Panc1 (cell line): ENCODE measurements around the gene RNF6. TPM values are rescaled to one million over a fixed set of nuclear protein-coding genes. Genes with fewer than 3 reads are reported as not detected.

ENCODE experiments used
- ATAC-seq: fragments of 200-7000 bp; cut with Tn5 transposase; 2 replicates; pipeline ENCODE4 v1.9.1; 2020; ENCODE audit warnings: mild to moderate bottlenecking, moderate library complexity
- BruUV-seq: library from RNA; stranded (reverse); fragments of 400-500 nt; replicated peaks from 2 replicates; lab custom pipeline; 2021; lab: Mats Ljungman, UMichigan
- CTCF ChIA-PET: fragments of 300-600 bp; sonication (Branson Sonifier 250); formaldehyde crosslinking; loops from one replicate; lab custom pipeline; 2022; ENCODE audit warnings: antibody characterized with exemption; lab: Charles Lee
- POLR2A ChIA-PET: fragments of 300-600 bp; sonication (Branson Sonifier 250); formaldehyde crosslinking; loops from one replicate; lab custom pipeline; 2022; ENCODE audit warnings: antibody characterized with exemption; lab: Charles Lee
- DNase-seq: peaks from one replicate; pipeline ENCODE4 v3.0.0-alpha.2; 2010; ENCODE audit warnings: low read depth, low spot score
- H3K27ac ChIP-seq: 2 replicates; pipeline ENCODE4 v1.5.1; 2011; ENCODE audit warnings: mild to moderate bottlenecking, low read length, inconsistent platforms
- H3K27me3 ChIP-seq: fragments of 200-500 bp; sonication (Bioruptor generic); 2 replicates; pipeline ENCODE4 v1.6.0; 2014; ENCODE audit warnings: low read length, inconsistent platforms; ENCODE audit not compliant: control insufficient read depth, insufficient read depth
- H3K36me3 ChIP-seq: fragments of 200-500 bp; sonication (Bioruptor generic); 2 replicates; pipeline ENCODE4 v1.5.1; 2014; ENCODE audit warnings: inconsistent platforms, mild to moderate bottlenecking, low read length, moderate library complexity; ENCODE audit not compliant: control insufficient read depth, insufficient read depth
- H3K4me1 ChIP-seq: 2 replicates; pipeline ENCODE4 v1.5.1; 2011; ENCODE audit warnings: inconsistent platforms, mild to moderate bottlenecking, low read length, moderate library complexity; ENCODE audit not compliant: control insufficient read depth, insufficient read depth
- H3K4me3 ChIP-seq, 2 experiments: 2 replicates each; pipeline ENCODE4 v1.5.1; 2011 to 2012; ENCODE audit warnings: low read depth in 2 of 2, low read length in 2 of 2, mild to moderate bottlenecking in 2 of 2, inconsistent platforms in 1 of 2, moderate library complexity in 1 of 2
- H3K9me3 ChIP-seq: fragments of 200-500 bp; sonication (Bioruptor generic); 2 replicates; pipeline ENCODE4 v1.5.1; 2014; ENCODE audit warnings: low read depth, mild to moderate bottlenecking, inconsistent platforms, low read length, moderate library complexity; ENCODE audit not compliant: control insufficient read depth, insufficient read depth
- CTCF ChIP-seq: fragments of 450-650 bp; IDR thresholded peaks from 2 replicates; pipeline ENCODE4 v1.5.1; 2017; ENCODE audit warnings: mild to moderate bottlenecking
- POLR2AphosphoS5 ChIP-seq: IDR thresholded peaks from 2 replicates; pipeline ENCODE4 v1.6.1; 2012; ENCODE audit warnings: mild to moderate bottlenecking, low read depth, low read length, moderate library complexity
- SIN3A ChIP-seq: IDR thresholded peaks from 2 replicates; pipeline ENCODE4 v1.6.1; 2012; ENCODE audit warnings: low read depth, mild to moderate bottlenecking, low read length, moderate library complexity, borderline replicate concordance; ENCODE audit not compliant: insufficient read depth
- TCF7L2 ChIP-seq: IDR thresholded peaks from 2 replicates; pipeline ENCODE4 v1.6.1; 2011; ENCODE audit warnings: mild to moderate bottlenecking, low read depth, low read length, inconsistent platforms
- in situ Hi-C: cut with HindIII; loops from 2 replicates; pipeline ENCODE4 v1.10.0; 2016; ENCODE audit warnings: low sequenced_read_pairs, low pct_unique_long_range_greater_than_20kb
- intact Hi-C: fragments of 100-400 bp; cut with micrococcal nuclease; formaldehyde crosslinking; loops from one replicate; pipeline ENCODE4 v1.10.0; 2022; ENCODE audit not compliant: unreplicated experiment
- total RNA-seq: library from RNA; stranded (reverse); gene quantifications from one replicate; pipeline ENCODE4 v1.2.1, GENCODE V29; 2021; ENCODE audit not compliant: unreplicated experiment
- TF ChIP-seq, protein P1 (sequence below), 2 experiments: IDR thresholded peaks; 2 replicates each; pipeline ENCODE4 v1.6.1; 2011 to 2012; ENCODE audit warnings: low read depth in 2 of 2, control low read depth in 1 of 2, low read length in 1 of 2, mild to moderate bottlenecking in 1 of 2, moderate library complexity in 1 of 2; ENCODE audit not compliant: insufficient read depth in 1 of 2

Gene RNF6
- total RNA-seq, 1 experiment from 2014 or later = 38.0 TPM

GRCh38 chr13:26202365-26202972 is 19.6 kb downstream of the RNF6 start:
- CTCF ChIA-PET = no interaction called here
- DNase-seq (no peak), ATAC-seq (no peak)
- no TSS peak for BruUV-seq
- POLR2A ChIA-PET = no interaction called here
- no peak overlapping the region for H3K4me3 ChIP-seq
- no peaks in the 10 kb centered on the region for H3K27me3 ChIP-seq
- TF ChIP-seq CTCF = no peak
- no peak for TF ChIP-seq TCF7L2
- TF ChIP-seq POLR2AphosphoS5 = no peak
- no peak for TF ChIP-seq SIN3A
- TF ChIP-seq, protein P1, sequence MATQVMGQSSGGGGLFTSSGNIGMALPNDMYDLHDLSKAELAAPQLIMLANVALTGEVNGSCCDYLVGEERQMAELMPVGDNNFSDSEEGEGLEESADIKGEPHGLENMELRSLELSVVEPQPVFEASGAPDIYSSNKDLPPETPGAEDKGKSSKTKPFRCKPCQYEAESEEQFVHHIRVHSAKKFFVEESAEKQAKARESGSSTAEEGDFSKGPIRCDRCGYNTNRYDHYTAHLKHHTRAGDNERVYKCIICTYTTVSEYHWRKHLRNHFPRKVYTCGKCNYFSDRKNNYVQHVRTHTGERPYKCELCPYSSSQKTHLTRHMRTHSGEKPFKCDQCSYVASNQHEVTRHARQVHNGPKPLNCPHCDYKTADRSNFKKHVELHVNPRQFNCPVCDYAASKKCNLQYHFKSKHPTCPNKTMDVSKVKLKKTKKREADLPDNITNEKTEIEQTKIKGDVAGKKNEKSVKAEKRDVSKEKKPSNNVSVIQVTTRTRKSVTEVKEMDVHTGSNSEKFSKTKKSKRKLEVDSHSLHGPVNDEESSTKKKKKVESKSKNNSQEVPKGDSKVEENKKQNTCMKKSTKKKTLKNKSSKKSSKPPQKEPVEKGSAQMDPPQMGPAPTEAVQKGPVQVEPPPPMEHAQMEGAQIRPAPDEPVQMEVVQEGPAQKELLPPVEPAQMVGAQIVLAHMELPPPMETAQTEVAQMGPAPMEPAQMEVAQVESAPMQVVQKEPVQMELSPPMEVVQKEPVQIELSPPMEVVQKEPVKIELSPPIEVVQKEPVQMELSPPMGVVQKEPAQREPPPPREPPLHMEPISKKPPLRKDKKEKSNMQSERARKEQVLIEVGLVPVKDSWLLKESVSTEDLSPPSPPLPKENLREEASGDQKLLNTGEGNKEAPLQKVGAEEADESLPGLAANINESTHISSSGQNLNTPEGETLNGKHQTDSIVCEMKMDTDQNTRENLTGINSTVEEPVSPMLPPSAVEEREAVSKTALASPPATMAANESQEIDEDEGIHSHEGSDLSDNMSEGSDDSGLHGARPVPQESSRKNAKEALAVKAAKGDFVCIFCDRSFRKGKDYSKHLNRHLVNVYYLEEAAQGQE (IDR thresholded peaks at IDR 0.05; ENCODE audit: insufficient read depth in 1 of 2, low read depth in 2 of 2, low read length in 1 of 2) = no peak
- H3K9me3 ChIP-seq = no peaks in the 10 kb centered on the region
- no peak overlapping the region for H3K27ac ChIP-seq
- no peaks in the 10 kb centered on the region for H3K36me3 ChIP-seq
- in situ Hi-C loops (no loop called here), intact Hi-C loops (no loop called here)
- H3K4me1 ChIP-seq = no peaks in the 10 kb centered on the region

DNA sequence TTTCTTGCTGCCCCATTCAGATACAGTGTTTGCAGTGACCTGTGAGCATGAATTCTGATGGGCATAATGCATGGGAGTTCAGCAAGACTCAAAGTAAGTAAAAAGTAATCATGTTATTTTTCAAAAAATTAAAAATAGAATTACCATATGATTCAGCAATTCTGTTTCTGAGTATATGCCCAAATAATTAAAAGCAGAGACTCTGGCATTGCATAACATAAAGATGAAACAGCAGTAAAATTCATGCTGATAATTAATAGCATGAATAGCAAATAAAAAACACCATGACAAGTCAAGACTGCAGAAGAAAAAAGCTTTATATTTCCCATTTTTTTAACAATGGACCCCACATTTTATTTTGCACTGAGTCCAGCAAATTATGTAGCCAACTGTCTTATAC is 21.3 kb downstream of the RNF6 start:
- intact Hi-C loops = no loop called here
- Histone ChIP-seq H3K9me3 (no peaks in the 10 kb centered on the region), H3K4me3 (no peak overlapping the region), H3K27me3 (no peaks in the 10 kb centered on the region), H3K36me3 (no peaks in the 10 kb centered on the region), H3K4me1 (no peaks in the 10 kb centered on the region), H3K27ac (no peak overlapping the region)
- no TSS peak for BruUV-seq
- no peak for DNase-seq
- no peak for ATAC-seq
- POLR2A ChIA-PET = no interaction called here
- CTCF ChIA-PET = no interaction called here
- in situ Hi-C loops = no loop called here
- no peak for TF ChIP-seq POLR2AphosphoS5

- ATAC-seq (no peak), DNase-seq (no peak)
- POLR2A ChIA-PET = no interaction called here
- no peak overlapping the region for H3K4me3 ChIP-seq
- H3K4me1 ChIP-seq = no peaks in the 10 kb centered on the region
- TF ChIP-seq CTCF = no peak
- TF ChIP-seq, protein P1 (IDR thresholded peaks at IDR 0.05; ENCODE audit: insufficient read depth in 1 of 2, low read depth in 2 of 2, low read length in 1 of 2) = no peak
- no peak for TF ChIP-seq TCF7L2
- no peak for TF ChIP-seq POLR2AphosphoS5
- no peak for TF ChIP-seq SIN3A
- BruUV-seq = no TSS peak
- no peaks in the 10 kb centered on the region for H3K27me3 ChIP-seq
- intact Hi-C loops (no loop called here), in situ Hi-C loops (no loop called here)
- CTCF ChIA-PET = no interaction called here
- no peak overlapping the region for H3K27ac ChIP-seq
- no peaks in the 10 kb centered on the region for H3K9me3 ChIP-seq
- no peaks in the 10 kb centered on the region for H3K36me3 ChIP-seq
Observed at GRCh38 chr13:26198116-26198515, 24.0 kb downstream of the RNF6 start.
